GM23338 (cell line): ENCODE results near the gene PDX1. TPM values are rescaled to one million over a fixed set of nuclear protein-coding genes. Genes with fewer than 3 reads are reported as not detected.

Experiments used
- ATAC-seq: fragments of 200-7000 bp; cut with Tn5 transposase; 3 replicates; pipeline ENCODE4 v1.9.1; 2020
- DNase-seq: peaks from one replicate; pipeline ENCODE4 v3.0.0-alpha.2; 2015; ENCODE audit warnings: low spot score
- H2AFZ ChIP-seq: fragments of 200-600 bp; sonication (generic); 2 replicates; pipeline ENCODE4 v1.8.0; 2016; ENCODE audit warnings: antibody characterized with exemption, mild to moderate bottlenecking, moderate library complexity
- H3F3A ChIP-seq: fragments of 200-600 bp; sonication (generic); replicated peaks from 2 replicates; pipeline ENCODE4 v1.8.0; 2017; ENCODE audit warnings: antibody characterized with exemption, mixed run types, low read depth
- H3K27ac ChIP-seq: fragments of 200-600 bp; sonication (generic); 2 replicates; pipeline ENCODE4 v1.6.1; 2016; ENCODE audit warnings: low read depth
- H3K27me3 ChIP-seq: fragments of 200-600 bp; sonication (generic); 2 replicates; pipeline ENCODE4 v1.8.0; 2016; ENCODE audit warnings: mild to moderate bottlenecking, mixed run types, moderate library complexity; ENCODE audit not compliant: insufficient read depth
- H3K36me3 ChIP-seq: fragments of 200-600 bp; sonication (generic); 2 replicates; pipeline ENCODE4 v1.8.0; 2016; ENCODE audit warnings: mild to moderate bottlenecking; ENCODE audit not compliant: insufficient read depth
- H3K4me1 ChIP-seq: fragments of 200-600 bp; sonication (generic); 2 replicates; pipeline ENCODE4 v1.8.0; 2016; ENCODE audit warnings: mild to moderate bottlenecking, moderate library complexity; ENCODE audit not compliant: insufficient read depth
- H3K4me2 ChIP-seq: fragments of 200-600 bp; sonication (generic); 2 replicates; pipeline ENCODE4 v1.7.1; 2017; ENCODE audit warnings: mixed run types
- H3K4me3 ChIP-seq: fragments of 200-600 bp; sonication (generic); 2 replicates; pipeline ENCODE4 v1.6.1; 2016; ENCODE audit warnings: mixed run types
- H3K79me2 ChIP-seq: fragments of 200-600 bp; sonication (generic); replicated peaks from 2 replicates; pipeline ENCODE4 v1.8.0; 2017; ENCODE audit warnings: mild to moderate bottlenecking; ENCODE audit not compliant: insufficient read depth
- H3K9me2 ChIP-seq: fragments of 200-600 bp; sonication (generic); 2 replicates; pipeline ENCODE4 v1.8.0; 2017; ENCODE audit not compliant: insufficient read depth
- H4K20me1 ChIP-seq: fragments of 200-600 bp; sonication (generic); replicated peaks from 2 replicates; pipeline ENCODE4 v1.8.0; 2017; ENCODE audit warnings: mild to moderate bottlenecking; ENCODE audit not compliant: insufficient read depth
- H3K27ac Mint-ChIP-seq: 2 replicates; pipeline ENCODE4 v1.8.0; 2020; ENCODE audit warnings: inconsistent platforms, mild to moderate bottlenecking, moderate library complexity, mixed read lengths
- H3K27me3 Mint-ChIP-seq: 3 replicates; pipeline ENCODE4 v1.8.0; 2022; ENCODE audit warnings: low read depth, mild to moderate bottlenecking, moderate library complexity, mixed read lengths, inconsistent platforms; ENCODE audit not compliant: insufficient read depth, poor library complexity
- H3K36me3 Mint-ChIP-seq: 3 replicates; pipeline ENCODE4 v1.8.0; 2021; ENCODE audit warnings: low read depth, mild to moderate bottlenecking, inconsistent platforms, moderate library complexity, mixed read lengths
- H3K4me1 Mint-ChIP-seq: 3 replicates; pipeline ENCODE4 v1.8.0; 2020; ENCODE audit warnings: mild to moderate bottlenecking, inconsistent platforms, mixed read lengths
- H3K4me3 Mint-ChIP-seq: 3 replicates; pipeline ENCODE4 v1.8.0; 2021; ENCODE audit warnings: moderate library complexity, mild to moderate bottlenecking, inconsistent platforms, mixed read lengths
- H3K9me3 Mint-ChIP-seq: 3 replicates; pipeline ENCODE4 v1.8.0; 2020; ENCODE audit warnings: moderate library complexity, mild to moderate bottlenecking, inconsistent platforms, mixed read lengths
- CREB1 ChIP-seq: fragments of 250-450 bp; sonication (Bioruptor Pico); IDR thresholded peaks from 2 replicates; pipeline ENCODE4 v1.5.0; 2020; ENCODE audit warnings: low read depth, mild to moderate bottlenecking, moderate library complexity
- JUNB ChIP-seq: IDR thresholded peaks from one replicate; pipeline ENCODE4 v1.6.1; 2016; ENCODE audit warnings: antibody characterized with exemption; ENCODE audit not compliant: unreplicated experiment
- NANOG ChIP-seq: IDR thresholded peaks from 2 replicates; pipeline ENCODE4 v1.6.1; 2016; ENCODE audit warnings: antibody characterized with exemption, borderline replicate concordance
- REST ChIP-seq: IDR thresholded peaks from one replicate; pipeline ENCODE4 v1.6.1; 2018; ENCODE audit warnings: antibody characterized with exemption; ENCODE audit not compliant: unreplicated experiment
- polyA plus RNA-seq: library from polyadenylated mRNA; unstranded; fragments of >200 nt; fragmentation: Nextera tagmentation; extraction: Ambion mirVana; gene quantifications from 2 replicates; pipeline ENCODE4 v1.2.1, GENCODE V29; 2016
- total RNA-seq: library from RNA; depleted of rRNA; stranded (reverse); fragments of >200 nt; shearing (Covaris generic); gene quantifications from 2 replicates; pipeline ENCODE4 v1.2.3, GENCODE V29; 2014
- TF ChIP-seq, protein P1 (sequence below): fragments of 250-450 bp; sonication (Bioruptor Pico); IDR thresholded peaks from 2 replicates; pipeline ENCODE4 v1.5.0; 2020; ENCODE audit warnings: mild to moderate bottlenecking, moderate library complexity

PDX1 gene
- total and polyA plus RNA-seq, 2 experiments from 2014 or later: not detected

DNA sequence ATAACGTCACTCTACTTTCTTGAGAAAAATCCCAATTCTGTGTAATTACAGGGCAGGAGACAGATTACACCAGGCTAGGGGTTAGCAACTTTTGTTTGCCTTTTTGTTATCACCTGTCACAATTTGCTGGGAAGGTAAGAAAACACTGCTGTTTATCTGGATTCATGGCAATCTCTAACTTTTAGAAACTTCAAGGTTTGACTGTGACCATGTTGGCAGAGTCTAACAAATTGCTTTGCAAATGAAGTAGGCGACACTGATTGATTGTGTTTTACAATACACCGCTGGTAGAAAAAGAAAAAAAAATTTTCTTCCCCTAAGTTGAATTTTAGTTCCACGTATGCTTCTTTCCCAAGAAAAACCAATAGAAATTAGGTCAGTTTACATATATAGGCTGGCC is 10.4 kb upstream of the PDX1 start (continued):
- TF ChIP-seq REST (no peak), JUNB (no peak), CREB1 (CRISPR knock-in tag) (no peak), NANOG (no peak)
- TF ChIP-seq, protein P1, sequence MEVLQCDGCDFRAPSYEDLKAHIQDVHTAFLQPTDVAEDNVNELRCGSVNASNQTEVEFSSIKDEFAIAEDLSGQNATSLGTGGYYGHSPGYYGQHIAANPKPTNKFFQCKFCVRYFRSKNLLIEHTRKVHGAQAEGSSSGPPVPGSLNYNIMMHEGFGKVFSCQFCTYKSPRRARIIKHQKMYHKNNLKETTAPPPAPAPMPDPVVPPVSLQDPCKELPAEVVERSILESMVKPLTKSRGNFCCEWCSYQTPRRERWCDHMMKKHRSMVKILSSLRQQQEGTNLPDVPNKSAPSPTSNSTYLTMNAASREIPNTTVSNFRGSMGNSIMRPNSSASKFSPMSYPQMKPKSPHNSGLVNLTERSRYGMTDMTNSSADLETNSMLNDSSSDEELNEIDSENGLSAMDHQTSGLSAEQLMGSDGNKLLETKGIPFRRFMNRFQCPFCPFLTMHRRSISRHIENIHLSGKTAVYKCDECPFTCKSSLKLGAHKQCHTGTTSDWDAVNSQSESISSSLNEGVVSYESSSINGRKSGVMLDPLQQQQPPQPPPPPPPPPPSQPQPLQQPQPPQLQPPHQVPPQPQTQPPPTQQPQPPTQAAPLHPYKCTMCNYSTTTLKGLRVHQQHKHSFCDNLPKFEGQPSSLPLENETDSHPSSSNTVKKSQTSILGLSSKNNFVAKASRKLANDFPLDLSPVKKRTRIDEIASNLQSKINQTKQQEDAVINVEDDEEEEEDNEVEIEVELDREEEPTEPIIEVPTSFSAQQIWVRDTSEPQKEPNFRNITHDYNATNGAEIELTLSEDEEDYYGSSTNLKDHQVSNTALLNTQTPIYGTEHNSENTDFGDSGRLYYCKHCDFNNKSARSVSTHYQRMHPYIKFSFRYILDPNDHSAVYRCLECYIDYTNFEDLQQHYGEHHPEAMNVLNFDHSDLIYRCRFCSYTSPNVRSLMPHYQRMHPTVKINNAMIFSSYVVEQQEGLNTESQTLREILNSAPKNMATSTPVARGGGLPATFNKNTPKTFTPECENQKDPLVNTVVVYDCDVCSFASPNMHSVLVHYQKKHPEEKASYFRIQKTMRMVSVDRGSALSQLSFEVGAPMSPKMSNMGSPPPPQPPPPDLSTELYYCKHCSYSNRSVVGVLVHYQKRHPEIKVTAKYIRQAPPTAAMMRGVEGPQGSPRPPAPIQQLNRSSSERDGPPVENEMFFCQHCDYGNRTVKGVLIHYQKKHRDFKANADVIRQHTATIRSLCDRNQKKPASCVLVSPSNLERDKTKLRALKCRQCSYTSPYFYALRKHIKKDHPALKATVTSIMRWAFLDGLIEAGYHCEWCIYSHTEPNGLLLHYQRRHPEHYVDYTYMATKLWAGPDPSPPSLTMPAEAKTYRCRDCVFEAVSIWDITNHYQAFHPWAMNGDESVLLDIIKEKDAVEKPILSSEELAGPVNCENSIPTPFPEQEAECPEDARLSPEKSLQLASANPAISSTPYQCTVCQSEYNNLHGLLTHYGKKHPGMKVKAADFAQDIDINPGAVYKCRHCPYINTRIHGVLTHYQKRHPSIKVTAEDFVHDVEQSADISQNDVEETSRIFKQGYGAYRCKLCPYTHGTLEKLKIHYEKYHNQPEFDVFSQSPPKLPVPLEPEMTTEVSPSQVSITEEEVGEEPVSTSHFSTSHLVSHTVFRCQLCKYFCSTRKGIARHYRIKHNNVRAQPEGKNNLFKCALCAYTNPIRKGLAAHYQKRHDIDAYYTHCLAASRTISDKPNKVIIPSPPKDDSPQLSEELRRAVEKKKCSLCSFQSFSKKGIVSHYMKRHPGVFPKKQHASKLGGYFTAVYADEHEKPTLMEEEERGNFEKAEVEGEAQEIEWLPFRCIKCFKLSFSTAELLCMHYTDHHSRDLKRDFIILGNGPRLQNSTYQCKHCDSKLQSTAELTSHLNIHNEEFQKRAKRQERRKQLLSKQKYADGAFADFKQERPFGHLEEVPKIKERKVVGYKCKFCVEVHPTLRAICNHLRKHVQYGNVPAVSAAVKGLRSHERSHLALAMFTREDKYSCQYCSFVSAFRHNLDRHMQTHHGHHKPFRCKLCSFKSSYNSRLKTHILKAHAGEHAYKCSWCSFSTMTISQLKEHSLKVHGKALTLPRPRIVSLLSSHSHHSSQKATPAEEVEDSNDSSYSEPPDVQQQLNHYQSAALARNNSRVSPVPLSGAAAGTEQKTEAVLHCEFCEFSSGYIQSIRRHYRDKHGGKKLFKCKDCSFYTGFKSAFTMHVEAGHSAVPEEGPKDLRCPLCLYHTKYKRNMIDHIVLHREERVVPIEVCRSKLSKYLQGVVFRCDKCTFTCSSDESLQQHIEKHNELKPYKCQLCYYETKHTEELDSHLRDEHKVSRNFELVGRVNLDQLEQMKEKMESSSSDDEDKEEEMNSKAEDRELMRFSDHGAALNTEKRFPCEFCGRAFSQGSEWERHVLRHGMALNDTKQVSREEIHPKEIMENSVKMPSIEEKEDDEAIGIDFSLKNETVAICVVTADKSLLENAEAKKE (CRISPR knock-in tag): no peak

DNA sequence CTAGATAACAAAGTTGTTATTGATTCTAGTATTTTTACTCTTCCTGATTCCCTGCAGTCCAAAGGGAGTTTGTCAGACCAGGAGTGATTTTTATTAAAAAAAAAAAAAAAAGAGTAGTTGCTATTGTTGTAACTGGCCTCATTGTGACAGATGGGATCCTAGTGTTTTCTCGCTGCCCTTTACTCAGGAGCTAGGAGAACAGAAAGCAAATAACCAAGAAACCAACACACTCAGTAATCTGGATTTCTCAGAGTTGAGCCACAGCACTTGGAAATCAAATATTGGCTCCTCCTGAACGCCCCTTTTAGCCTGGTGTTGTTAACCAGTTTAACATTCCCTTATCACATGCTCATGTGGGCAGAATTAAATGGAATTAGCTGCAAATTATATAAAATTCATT is 8.3 kb upstream of the PDX1 start:
- Mint-ChIP-seq H3K4me3 (no peak overlapping the region), H3K27ac (no peak overlapping the region), H3K36me3 (no peaks in the 10 kb centered on the region), H3K4me1 (peaks cover 9% of the 10 kb centered on the region), H3K27me3 (peaks cover 28% of the 10 kb centered on the region), H3K9me3 (peaks cover 1% of the 10 kb centered on the region; the same call in 2 of the 3 replicates)
- H3K36me3 ChIP-seq: no peaks in the 10 kb centered on the region
- H4K20me1 ChIP-seq: no peaks in the 10 kb centered on the region; the same call in 1 of the 2 replicates
- no peaks in the 10 kb centered on the region for H3K79me2 ChIP-seq
- peaks cover 9% of the 10 kb centered on the region for H3K4me1 ChIP-seq
- DNase-seq (no peak), ATAC-seq (no peak)
- no peak overlapping the region for H3K4me2 ChIP-seq
- no peak overlapping the region for H3K4me3 ChIP-seq
- no peak overlapping the region for H2AFZ ChIP-seq
- no peak overlapping the region for H3K27ac ChIP-seq
- no peaks in the 10 kb centered on the region for H3K9me2 ChIP-seq
- H3K27me3 ChIP-seq: peaks cover 78% of the 10 kb centered on the region
- H3F3A ChIP-seq: no peaks in the 10 kb centered on the region
- TF ChIP-seq JUNB: no peak
- no peak for TF ChIP-seq NANOG
- TF ChIP-seq, protein P1 (CRISPR knock-in tag): no peak
- TF ChIP-seq CREB1 (CRISPR knock-in tag): no peak
